Hair follicle dermal papilla cell (primary cell): ENCODE data around the gene PILRB. TPM values are rescaled to one million over a fixed set of nuclear protein-coding genes. Genes with fewer than 3 reads are reported as not detected.

Source experiments
- small RNA-seq: library from RNA; depleted of rRNA; stranded (forward); fragments of <200 nt; gene quantifications from one replicate; pipeline ENCODE3, GENCODE V24; 2012
- total RNA-seq: library from RNA; depleted of rRNA; stranded (reverse); fragments of >200 nt; gene quantifications from 2 replicates; pipeline ENCODE4 v1.2.3, GENCODE V29; 2012

Gene PILRB
- 10.7 and 13.4 TPM in 2 replicates for total RNA-seq

GRCh38 chr7:100358027-100358856 is at the start of gene PILRB:
Gene PILRB (plus strand): TSS chr7:100358117. CDS start chr7:100358303, 186 bp downstream.

GRCh38 chr7:100373261-100373831 is 15.4 kb downstream of the PILRB start, which contains the start of gene PILRA:
Gene PILRA (plus strand): TSS chr7:100373487. CDS start chr7:100373657, 170 bp downstream.

Small RNAs within 50 kb of the gene (small RNA-seq; reads per million reads assigned to genes)
- gene RF00019, result not detected

Other genes with a start within 250 kb of the PILRB start
- 39.9 and 40.7 TPM in 2 replicates for gene TAF6, start 238.8 kb upstream of the PILRB start, total RNA-seq
- 29.4 and 31.0 TPM in 2 replicates for gene CNPY4, start 238.5 kb upstream of the PILRB start, total RNA-seq
- 1.8 and 2.9 TPM in 2 replicates for gene MBLAC1, start 231.2 kb upstream of the PILRB start, total RNA-seq
- 54.8 and 60.7 TPM in 2 replicates for gene LAMTOR4, start 209.2 kb upstream of the PILRB start, total RNA-seq
- gene TRAPPC14, start 199.4 kb upstream of the PILRB start, total RNA-seq, result 10.3 and 14.3 TPM in 2 replicates
- 3.6 and 4.9 TPM in 2 replicates for gene GAL3ST4, start 189.5 kb upstream of the PILRB start, total RNA-seq
- 0.73 and 1.6 TPM in 2 replicates for gene GPC2, start 180.7 kb upstream of the PILRB start, total RNA-seq
- gene STAG3, start 180.2 kb upstream of the PILRB start, total RNA-seq, result 0.12 and 0.32 TPM in 2 replicates
- gene PVRIG, start 138.2 kb upstream of the PILRB start, total RNA-seq, result not detected in 2 replicates
- gene SPDYE3, start 50.4 kb upstream of the PILRB start, total RNA-seq, result not detected in 2 replicates
- 0.36 TPM in 1 of 2 replicates, not detected in the other for gene PILRA, start 15.4 kb downstream of the PILRB start, total RNA-seq
- gene ZCWPW1, start 70.6 kb downstream of the PILRB start, total RNA-seq, result 1.6 and 2.1 TPM in 2 replicates
- gene MEPCE, start 71.7 kb downstream of the PILRB start, total RNA-seq, result 34.1 and 34.2 TPM in 2 replicates
- gene PPP1R35, start 78.4 kb downstream of the PILRB start, total RNA-seq, result 11.5 and 15.4 TPM in 2 replicates
- gene SPACDR, start 106.1 kb downstream of the PILRB start, total RNA-seq, result 0.32 TPM in 1 of 2 replicates, not detected in the other
- gene TSC22D4, start 121.1 kb downstream of the PILRB start, total RNA-seq, result 28.4 and 31.6 TPM in 2 replicates
- gene NYAP1, start 125.8 kb downstream of the PILRB start, total RNA-seq, result 3.0 and 4.7 TPM in 2 replicates
- 14.2 and 15.6 TPM in 2 replicates for gene AGFG2, start 181.1 kb downstream of the PILRB start, total RNA-seq
- gene SAP25, start 215.8 kb downstream of the PILRB start, total RNA-seq, result not detected in 2 replicates
- gene LRCH4, start 228.0 kb downstream of the PILRB start, total RNA-seq, result 22.1 and 28.4 TPM in 2 replicates
- 0.32 and 1.2 TPM in 2 replicates for gene FBXO24, start 228.2 kb downstream of the PILRB start, total RNA-seq
- gene PCOLCE, start 244.2 kb downstream of the PILRB start, total RNA-seq, result 254 and 321 TPM in 2 replicates